Measurements from ENCODE around the gene DUSP23.

DUSP23 gene

GRCh38 chr1:159780583-159781582 lies at the start of gene DUSP23:
TSS of gene DUSP23 (plus strand) at chr1:159780962. CDS start at chr1:159781101, 139 bp downstream.
- DNase-seq (ENCODE audit: low read depth) = peak; percentile 98

- no peak for DNase-seq (ENCODE audit: low read depth)
Observed at GRCh38 chr1:159737238-159737916, 43.4 kb upstream of the DUSP23 start.

GRCh38 chr1:159743651-159744410 lies 36.9 kb upstream of the DUSP23 start:
- DNase-seq (ENCODE audit: low read depth) = no peak

- DNase-seq (ENCODE audit: low read depth) = no peak
Observed at GRCh38 chr1:159746666-159747065, 34.1 kb upstream of the DUSP23 start.

- no peak for DNase-seq (ENCODE audit: low read depth)
Observed at GRCh38 chr1:159748370-159748769, 32.4 kb upstream of the DUSP23 start.

GRCh38 chr1:159749630-159750029 lies 31.1 kb upstream of the DUSP23 start:
- no peak for DNase-seq (ENCODE audit: low read depth)

GRCh38 chr1:159750621-159751020 lies 30.1 kb upstream of the DUSP23 start:
- no peak for DNase-seq (ENCODE audit: low read depth)

- no peak for DNase-seq (ENCODE audit: low read depth)
Observed at GRCh38 chr1:159751031-159751430, 29.7 kb upstream of the DUSP23 start.

GRCh38 chr1:159752135-159752580 lies 28.6 kb upstream of the DUSP23 start:
- peak; percentile 6 for DNase-seq (ENCODE audit: low read depth)

GRCh38 chr1:159753386-159753785 lies 27.4 kb upstream of the DUSP23 start:
- DNase-seq (ENCODE audit: low read depth) = no peak

GRCh38 chr1:159755451-159756007 lies 25.2 kb upstream of the DUSP23 start:
- no peak for DNase-seq (ENCODE audit: low read depth)

GRCh38 chr1:159756397-159756796 lies 24.4 kb upstream of the DUSP23 start:
- DNase-seq (ENCODE audit: low read depth) = peak; percentile 13

- no peak for DNase-seq (ENCODE audit: low read depth)
Observed at GRCh38 chr1:159763686-159764085, 17.1 kb upstream of the DUSP23 start.

GRCh38 chr1:159765806-159766205 lies 15.0 kb upstream of the DUSP23 start:
- no peak for DNase-seq (ENCODE audit: low read depth)

- DNase-seq (ENCODE audit: low read depth) = no peak
Observed at GRCh38 chr1:159771127-159771895, 9.5 kb upstream of the DUSP23 start.

- no peak for DNase-seq (ENCODE audit: low read depth)
Observed at GRCh38 chr1:159774465-159774864, 6.3 kb upstream of the DUSP23 start.

- no peak for DNase-seq (ENCODE audit: low read depth)
Observed at GRCh38 chr1:159775716-159776115, 5.0 kb upstream of the DUSP23 start.

- no peak for DNase-seq (ENCODE audit: low read depth)
Observed at GRCh38 chr1:159778266-159778665, 2.5 kb upstream of the DUSP23 start.

GRCh38 chr1:159779403-159779851 lies 1.3 kb upstream of the DUSP23 start:
- DNase-seq (ENCODE audit: low read depth) = peak; percentile 50

- DNase-seq (ENCODE audit: low read depth) = no peak
Observed at GRCh38 chr1:159781992-159782391, 1.2 kb downstream of the DUSP23 start.

GRCh38 chr1:159783724-159784123 lies 3.0 kb downstream of the DUSP23 start:
- DNase-seq (ENCODE audit: low read depth) = peak; percentile 47
